Activated CD4-positive, CD25-positive, alpha-beta regulatory T cell treated with anti-CD3 and anti-CD28 coated beads, Interleukin-2, amount 50 U/mL, for 16 hours (primary cell): ENCODE data around the gene TBK1.
"Not testable (repeated sequence)": the region's sequence is repeated elsewhere in the genome, so short reads cannot be mapped to it uniquely, and the experiment has no call there.

Experiments
- DNase-seq: peaks from one replicate; pipeline ENCODE4 v3.0.0-alpha.2; 2020; ENCODE audit warnings: low read depth, low spot score

TBK1 gene

GRCh38 chr12:64496839-64497400 is 45.0 kb downstream of the TBK1 start:
- DNase-seq: no peak

GRCh38 chr12:64497484-64497883 is 45.6 kb downstream of the TBK1 start:
- no peak for DNase-seq

DNA sequence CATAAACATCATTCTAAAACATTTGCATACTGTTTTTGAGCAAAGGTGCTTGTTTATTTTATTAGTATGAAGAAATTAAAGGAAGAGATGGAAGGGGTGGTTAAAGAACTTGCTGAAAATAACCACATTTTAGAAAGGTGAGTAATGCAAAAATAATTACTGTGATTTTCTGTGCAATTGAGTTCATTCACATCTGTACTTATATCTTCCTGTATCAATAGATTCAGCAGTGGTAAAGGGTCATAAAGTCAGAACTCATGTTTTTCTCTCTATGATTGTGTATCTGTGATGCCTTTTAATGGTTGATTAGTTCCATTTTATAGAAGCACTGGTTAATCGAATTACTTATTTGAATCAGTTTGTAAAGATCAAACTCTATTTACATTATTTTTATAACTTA is 46.0 kb downstream of the TBK1 start:
- DNase-seq: no peak

GRCh38 chr12:64500394-64500793 is 48.5 kb downstream of the TBK1 start:
- DNase-seq: no peak

DNA sequence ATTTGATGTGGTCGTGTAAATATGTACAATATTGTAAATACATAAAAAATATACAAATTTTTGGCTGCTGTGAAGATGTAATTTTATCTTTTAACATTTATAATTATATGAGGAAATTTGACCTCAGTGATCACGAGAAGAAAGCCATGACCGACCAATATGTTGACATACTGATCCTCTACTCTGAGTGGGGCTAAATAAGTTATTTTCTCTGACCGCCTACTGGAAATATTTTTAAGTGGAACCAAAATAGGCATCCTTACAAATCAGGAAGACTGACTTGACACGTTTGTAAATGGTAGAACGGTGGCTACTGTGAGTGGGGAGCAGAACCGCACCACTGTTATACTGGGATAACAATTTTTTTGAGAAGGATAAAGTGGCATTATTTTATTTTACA is 49.6 kb downstream of the TBK1 start:
- no peak for DNase-seq

GRCh38 chr12:64506955-64507354 is 55.0 kb downstream of the TBK1 start:
- DNase-seq: no peak

GRCh38 chr12:64510667-64511066 is 58.7 kb downstream of the TBK1 start:
- DNase-seq: no peak

- no peak for DNase-seq
Observed at GRCh38 chr12:64518396-64518795, 66.5 kb downstream of the TBK1 start.

DNA sequence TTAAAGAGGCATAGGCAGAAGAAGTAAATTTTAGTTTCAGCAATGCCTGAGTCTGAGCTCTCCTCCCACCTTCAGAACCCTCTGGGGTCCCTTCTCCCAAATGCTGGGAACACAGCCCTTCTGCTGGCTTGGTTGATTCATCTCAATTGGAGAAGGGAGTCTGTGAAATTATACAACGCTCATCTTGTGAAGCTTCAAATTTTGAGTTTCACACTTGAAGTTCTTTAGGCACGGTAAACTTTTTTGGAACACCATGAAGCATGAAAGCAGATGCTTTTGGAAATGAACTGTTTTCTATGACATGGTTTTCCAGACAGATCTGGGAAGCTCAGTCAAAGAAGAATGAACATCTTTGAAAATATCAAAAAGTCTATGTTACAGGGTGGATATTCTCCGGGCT is 69.9 kb downstream of the TBK1 start:
- no peak for DNase-seq

GRCh38 chr12:64522316-64522715 is 70.4 kb downstream of the TBK1 start:
- no peak for DNase-seq

GRCh38 chr12:64522807-64523206 is 70.9 kb downstream of the TBK1 start:
- no peak for DNase-seq

DNA sequence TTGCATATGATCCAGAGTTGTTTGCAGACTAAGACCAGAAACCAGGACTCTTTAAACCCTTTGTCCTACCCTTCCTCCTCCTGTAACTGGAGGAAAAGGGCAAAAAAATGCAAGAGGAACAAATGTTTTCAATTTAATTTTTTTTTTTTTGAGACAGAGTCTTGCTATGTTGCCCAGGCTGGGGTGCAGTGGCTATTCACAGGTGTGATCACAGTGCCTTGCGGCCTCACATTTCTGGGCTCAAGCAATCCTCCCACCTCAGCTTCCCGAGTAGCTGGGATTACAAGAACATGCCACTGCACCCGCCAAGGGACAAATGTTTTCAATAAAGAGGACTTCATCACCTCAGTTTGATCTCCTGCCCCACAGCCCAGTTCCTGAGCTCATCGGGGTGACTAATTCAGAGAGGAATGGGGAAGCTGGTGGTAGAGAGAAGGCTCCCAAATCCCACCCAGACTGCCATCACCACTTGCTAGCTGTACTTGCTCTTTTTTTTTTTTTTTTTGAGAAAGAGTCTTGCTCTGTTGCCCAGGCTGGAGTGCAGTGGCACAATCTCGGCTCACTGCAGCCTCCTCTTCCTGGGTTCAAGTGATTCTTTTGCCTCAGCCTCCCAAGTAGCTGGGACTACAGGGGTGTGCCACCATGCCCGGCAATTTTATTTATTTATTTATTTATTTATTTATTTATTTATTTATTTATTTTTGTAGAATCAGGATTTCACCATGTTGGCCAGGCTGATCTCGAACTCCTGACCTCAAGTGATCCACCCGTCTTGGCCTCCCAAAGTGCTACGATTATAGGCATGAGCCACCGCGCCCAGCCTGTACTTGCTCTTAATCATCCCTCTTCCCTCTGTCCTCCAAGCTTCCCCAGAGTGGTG is 71.9 kb downstream of the TBK1 start:
- not testable (repeated sequence) for DNase-seq

GRCh38 chr12:64525461-64526160 is 73.7 kb downstream of the TBK1 start:
- no peak for DNase-seq

DNA sequence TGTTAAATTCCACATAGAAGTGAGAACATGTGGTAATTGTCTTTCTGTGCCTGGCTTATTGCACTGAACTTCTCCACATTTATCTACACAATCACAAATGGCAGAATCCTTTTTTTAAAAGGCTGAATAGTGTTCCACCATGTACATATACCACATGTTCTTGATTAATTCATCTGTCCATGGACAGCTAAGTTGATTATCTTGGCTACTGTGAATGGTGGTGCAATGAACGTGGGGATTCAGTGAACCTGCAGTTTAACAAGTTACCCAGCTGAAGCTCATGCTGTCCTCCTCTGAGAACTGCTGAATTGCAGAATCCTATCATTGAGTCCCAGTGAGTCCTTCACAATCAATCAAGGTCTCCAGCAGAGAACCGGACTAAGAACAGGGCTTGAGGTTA is 74.9 kb downstream of the TBK1 start:
- no peak for DNase-seq

DNA sequence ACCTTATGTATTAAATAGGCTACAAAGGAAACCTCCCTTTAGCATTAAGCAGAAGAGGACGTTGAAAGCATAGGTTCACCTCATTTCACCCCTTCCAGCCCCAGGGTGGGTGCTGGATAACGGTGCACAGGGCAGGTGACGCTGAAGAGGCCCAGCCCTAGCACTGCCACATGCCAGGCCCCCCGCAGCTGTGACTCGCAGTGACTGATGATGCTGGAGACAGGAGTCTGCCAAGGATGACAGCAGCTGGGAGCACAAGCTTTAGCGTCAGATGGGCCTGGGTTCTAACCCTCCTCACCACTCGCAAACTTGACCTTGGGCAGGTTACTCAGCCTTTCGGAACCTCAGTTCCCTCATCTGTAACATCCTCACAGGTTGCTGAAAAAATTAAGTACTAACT is 76.7 kb downstream of the TBK1 start:
- DNase-seq: no peak

DNA sequence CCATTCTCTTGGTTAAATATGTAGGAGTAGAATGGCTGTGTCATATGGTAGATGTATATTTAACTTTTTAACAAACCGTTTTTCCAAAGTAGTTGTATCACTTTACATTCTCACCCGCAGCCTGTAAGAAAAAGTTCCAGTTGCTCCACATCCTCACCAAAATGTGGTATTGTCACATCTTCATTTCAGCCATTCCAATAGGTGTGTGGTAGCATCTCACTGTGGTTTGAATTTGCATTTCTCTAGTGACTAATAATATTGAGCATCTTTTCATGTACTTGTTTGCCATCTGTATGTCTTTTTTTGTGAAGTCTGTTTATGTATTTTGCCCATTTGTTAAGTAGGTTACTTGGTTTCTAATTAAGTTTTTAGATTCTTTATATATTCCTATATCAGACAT is 78.6 kb downstream of the TBK1 start:
- no peak for DNase-seq

- DNase-seq: no peak
Observed at GRCh38 chr12:64531665-64532334, 79.9 kb downstream of the TBK1 start.

DNA sequence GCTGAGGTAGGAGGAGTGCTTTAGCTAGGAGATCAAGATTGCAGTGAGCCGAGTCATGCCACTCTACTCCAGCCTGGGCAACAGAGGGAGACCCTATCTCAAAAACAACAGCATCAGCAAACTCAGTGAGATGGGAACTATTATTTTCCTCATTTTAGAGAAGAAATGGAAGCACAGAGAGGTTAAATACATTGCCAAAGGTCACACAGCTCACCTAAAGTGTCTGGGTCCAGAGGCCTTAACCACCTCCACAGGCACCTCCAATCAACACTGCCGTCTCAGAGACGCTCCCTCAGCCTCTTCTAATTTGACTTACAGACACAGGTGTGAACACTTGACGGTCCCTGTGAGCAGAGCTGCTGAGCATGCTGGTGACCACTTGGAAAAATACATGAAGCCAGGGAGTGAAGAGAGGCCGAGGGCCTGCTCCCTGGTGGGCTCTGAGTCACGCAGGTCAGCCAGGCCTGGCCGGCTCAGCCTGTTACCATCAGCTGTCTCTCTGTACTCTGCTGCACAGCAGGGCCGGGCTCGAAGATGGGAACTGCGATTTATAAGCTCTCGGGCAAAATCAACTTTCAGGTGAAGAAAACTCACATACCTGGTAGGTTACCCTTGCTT is 80.9 kb downstream of the TBK1 start:
- DNase-seq: no peak

- DNase-seq: no peak
Observed at GRCh38 chr12:64534672-64535199, 82.8 kb downstream of the TBK1 start.

DNA sequence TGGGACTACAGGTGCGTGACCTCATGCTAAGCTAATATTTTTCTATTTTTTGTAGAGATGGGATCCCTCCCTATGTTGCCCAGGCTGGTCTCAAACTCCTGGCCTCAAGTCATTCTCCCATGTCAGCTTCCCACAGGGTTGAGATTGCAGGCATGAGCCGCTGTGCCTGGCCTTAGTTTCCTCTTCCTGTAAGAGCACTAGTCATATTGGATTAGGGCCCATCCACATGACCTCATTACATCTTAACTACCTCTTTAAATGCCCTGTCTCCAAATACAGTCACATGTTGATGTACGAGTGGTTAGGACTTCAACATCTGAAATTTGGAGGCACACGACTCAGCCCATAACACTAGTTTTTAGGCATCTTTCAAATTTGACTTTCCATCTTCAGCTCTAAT is 86.2 kb downstream of the TBK1 start:
- DNase-seq: no peak

DNA sequence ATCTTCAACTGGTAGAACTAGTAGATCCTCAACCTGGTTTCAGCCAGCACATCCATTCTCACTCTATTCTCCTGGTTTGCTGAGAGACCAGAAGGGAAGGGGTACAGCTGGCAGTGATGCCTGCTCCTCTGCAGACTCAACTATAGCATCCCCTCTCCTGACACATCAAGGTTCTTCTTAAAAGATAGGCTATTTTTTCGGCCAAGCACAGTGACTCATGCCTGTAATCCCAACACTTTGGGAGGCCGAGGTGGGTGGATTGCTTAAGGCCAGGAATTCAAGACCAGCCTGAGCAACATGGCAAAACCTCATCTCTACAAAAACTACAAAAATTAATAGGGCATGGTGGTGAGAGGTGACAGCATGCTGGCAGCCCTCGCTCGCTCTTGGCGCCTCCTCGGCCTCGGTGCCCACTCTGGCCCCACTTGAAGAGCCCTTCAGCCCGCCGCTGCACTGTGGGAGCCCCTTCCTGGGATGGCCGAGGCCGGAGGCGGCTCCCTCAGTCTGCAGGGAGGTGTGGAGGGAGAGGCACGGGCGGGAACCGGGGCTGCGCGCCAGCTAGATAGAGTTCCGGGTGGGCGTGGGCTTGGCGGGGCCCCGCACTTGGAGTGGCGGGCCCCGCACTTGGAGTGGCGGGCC is 90.6 kb downstream of the TBK1 start:
- DNase-seq: not testable (repeated sequence)
